ENCODE data around the gene PSMC3. TPM values are rescaled to one million over a fixed set of nuclear protein-coding genes. Genes with fewer than 3 reads are reported as not detected.

PSMC3 gene
- total and polyA plus RNA-seq, 8 donors, result 8.1 to 175 (median 131) TPM

DNA sequence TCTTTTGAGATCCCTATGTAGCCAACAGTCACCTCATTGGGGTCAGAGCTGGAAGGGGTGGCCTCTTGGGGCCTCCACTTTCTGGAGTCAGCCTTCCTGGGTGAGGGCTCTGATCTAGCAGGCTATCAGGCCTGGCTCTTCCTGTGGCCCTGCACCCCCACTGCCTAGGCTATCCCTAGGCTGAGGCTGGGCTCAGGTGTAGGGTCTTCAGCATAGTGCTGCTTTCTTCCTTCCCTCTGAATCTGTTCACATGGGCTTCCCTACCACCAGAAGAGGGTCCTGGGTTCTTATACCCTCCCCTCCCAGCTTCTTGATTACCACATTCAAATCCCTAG, 47.4 kb downstream of the PSMC3 start:
- no peak overlapping the region for H3K4me3 ChIP-seq
- peaks cover 0 to 4% (median 0%) of the 10 kb centered on the region in 4 donors for H3K36me3 ChIP-seq
- no peaks in the 10 kb centered on the region for H3K27me3 ChIP-seq
- DNase-seq, result no peak
- intact Hi-C loops (cut with DNase I; ENCODE audit: low total_unique reads), result loop anchor here (10.0 kb wide), 1 partner anchor 66 kb away; the partner anchor contains the start of gene RAPSN
- H3K9me3 ChIP-seq, result no peaks in the 10 kb centered on the region
- peak overlapping the region; percentile 9 to 87 (median 77) for H3K27ac ChIP-seq
- H3K4me1 ChIP-seq, result peaks cover 0 to 13% (median 0%) of the 10 kb centered on the region in 4 donors
- TF ChIP-seq POLR2A (IDR thresholded peaks at IDR 0.05), result no peak
- TF ChIP-seq, protein P1, sequence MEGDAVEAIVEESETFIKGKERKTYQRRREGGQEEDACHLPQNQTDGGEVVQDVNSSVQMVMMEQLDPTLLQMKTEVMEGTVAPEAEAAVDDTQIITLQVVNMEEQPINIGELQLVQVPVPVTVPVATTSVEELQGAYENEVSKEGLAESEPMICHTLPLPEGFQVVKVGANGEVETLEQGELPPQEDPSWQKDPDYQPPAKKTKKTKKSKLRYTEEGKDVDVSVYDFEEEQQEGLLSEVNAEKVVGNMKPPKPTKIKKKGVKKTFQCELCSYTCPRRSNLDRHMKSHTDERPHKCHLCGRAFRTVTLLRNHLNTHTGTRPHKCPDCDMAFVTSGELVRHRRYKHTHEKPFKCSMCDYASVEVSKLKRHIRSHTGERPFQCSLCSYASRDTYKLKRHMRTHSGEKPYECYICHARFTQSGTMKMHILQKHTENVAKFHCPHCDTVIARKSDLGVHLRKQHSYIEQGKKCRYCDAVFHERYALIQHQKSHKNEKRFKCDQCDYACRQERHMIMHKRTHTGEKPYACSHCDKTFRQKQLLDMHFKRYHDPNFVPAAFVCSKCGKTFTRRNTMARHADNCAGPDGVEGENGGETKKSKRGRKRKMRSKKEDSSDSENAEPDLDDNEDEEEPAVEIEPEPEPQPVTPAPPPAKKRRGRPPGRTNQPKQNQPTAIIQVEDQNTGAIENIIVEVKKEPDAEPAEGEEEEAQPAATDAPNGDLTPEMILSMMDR (IDR thresholded peaks at IDR 0.05), result no peak
- TF ChIP-seq POLR2AphosphoS5 (IDR thresholded peaks at IDR 0.05), result no peak
- no peak for TF ChIP-seq EP300 (IDR thresholded peaks at IDR 0.05)

- peaks cover 0 to 16% (median 0%) of the 10 kb centered on the region in 4 donors for H3K4me1 ChIP-seq
- DNase-seq, result peak; percentile 51 to 60
- H3K36me3 ChIP-seq, result peaks cover 0 to 4% (median 0%) of the 10 kb centered on the region in 4 donors
- WGBS, 5 donors, result 65 to 75% (median 71%) methylated on average over 25 to 31 of the region's 31 CpGs
- peak within 1 kb of the TSS; percentile 19 to 87 (median 77) for H3K27ac ChIP-seq
- no peaks in the 10 kb centered on the region for H3K9me3 ChIP-seq
- peak in 1 of 3 donors; percentile 40 for TF ChIP-seq POLR2AphosphoS5 (IDR thresholded peaks at IDR 0.05)
- TF ChIP-seq, protein P1 (IDR thresholded peaks at IDR 0.05), result no peak
- TF ChIP-seq EP300 (IDR thresholded peaks at IDR 0.05), result no peak
- TF ChIP-seq POLR2A (IDR thresholded peaks at IDR 0.05), result no peak
- H3K4me3 ChIP-seq, result peak within 1 kb of the TSS; percentile 14 to 41 (median 36)
- intact Hi-C loops (cut with DNase I; ENCODE audit: low total_unique reads), result loop anchor here (10.0 kb wide), 1 partner anchor 67 kb away; the partner anchor contains the start of gene RAPSN
- H3K27me3 ChIP-seq, result no peaks in the 10 kb centered on the region
These were observed 48.0 kb downstream of the PSMC3 start, which contains the start of gene SPI1 for GRCh38 chr11:47378010-47378835. Gene SPI1 (minus strand): TSS chr11:47378547. CDS start chr11:47378353, 194 bp downstream.

- TF ChIP-seq POLR2A (IDR thresholded peaks at IDR 0.05) (no peak), POLR2AphosphoS5 (IDR thresholded peaks at IDR 0.05) (no peak), EP300 (IDR thresholded peaks at IDR 0.05) (no peak)
- TF ChIP-seq, protein P1 (IDR thresholded peaks at IDR 0.05), result no peak
- Histone ChIP-seq H3K9me3 (no peaks in the 10 kb centered on the region), H3K36me3 (peaks cover 0 to 10% (median 0%) of the 10 kb centered on the region in 4 donors), H3K4me3 (peak overlapping the region; percentile 14 to 41 (median 36)), H3K27ac (peak overlapping the region; percentile 19 to 87 (median 77)), H3K4me1 (peaks cover 0 to 16% (median 0%) of the 10 kb centered on the region in 4 donors), H3K27me3 (no peaks in the 10 kb centered on the region)
- peak in 1 of 2 donors; percentile 11 for DNase-seq
- intact Hi-C loops (cut with DNase I; ENCODE audit: low total_unique reads), result loop anchor here (10.0 kb wide), 1 partner anchor 67 kb away; the partner anchor contains the start of gene RAPSN
- 66 to 76% (median 71%) methylated on average over 5 of the region's 5 CpGs for WGBS, 5 donors
These were observed 48.6 kb downstream of the PSMC3 start for GRCh38 chr11:47377571-47378009.

DNA sequence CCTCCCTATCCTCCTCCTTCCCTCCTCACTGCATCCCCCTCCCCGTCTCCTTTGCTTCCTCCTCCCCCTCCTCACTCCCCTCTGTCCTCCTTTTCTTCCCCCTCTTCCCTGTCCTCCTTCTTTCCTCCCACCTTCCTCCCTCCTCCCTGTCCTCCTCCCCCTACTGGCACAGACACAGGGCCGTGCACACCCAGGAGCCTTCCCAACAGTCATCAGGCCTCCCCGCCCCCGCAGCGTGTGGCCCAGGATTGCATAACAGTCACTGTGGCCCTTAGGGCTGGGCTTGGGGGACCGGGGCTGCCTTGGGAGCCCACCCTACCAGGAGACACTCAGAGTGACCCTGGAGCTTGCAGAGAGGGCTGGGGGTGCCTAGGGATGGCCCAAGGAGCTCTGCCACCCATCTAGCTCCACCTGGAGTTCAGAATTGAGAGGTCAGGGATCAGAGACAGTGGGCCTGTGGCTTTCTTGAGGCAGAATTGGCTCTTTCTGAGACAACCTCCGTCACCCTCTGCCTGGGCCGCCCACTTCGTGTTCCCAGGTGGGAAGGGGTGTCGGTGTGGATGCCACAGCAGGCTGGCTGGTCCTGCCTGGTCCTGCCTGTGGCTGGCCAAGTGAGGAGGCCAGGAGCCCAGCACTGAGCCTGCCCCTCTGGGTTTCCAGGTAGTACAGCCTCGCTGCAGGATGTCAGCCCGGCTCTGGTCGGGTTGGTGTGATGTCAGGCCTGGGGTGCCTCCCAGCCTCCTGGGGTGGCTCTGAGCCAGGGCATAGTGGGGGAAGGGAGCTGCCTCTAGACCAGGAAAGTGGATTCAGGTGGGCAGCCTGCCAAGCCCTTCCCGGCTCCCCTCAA, 49.5 kb downstream of the PSMC3 start:
- no peak for TF ChIP-seq POLR2A (IDR thresholded peaks at IDR 0.05)
- TF ChIP-seq, protein P1 (IDR thresholded peaks at IDR 0.05), result no peak
- peak overlapping the region; percentile 14 to 41 (median 36) for H3K4me3 ChIP-seq
- H3K9me3 ChIP-seq, result no peaks in the 10 kb centered on the region
- WGBS, 5 donors, result 52 to 67% (median 60%) methylated on average over 9 to 14 of the region's 14 CpGs
- intact Hi-C loops (cut with DNase I; ENCODE audit: low total_unique reads), result loop anchor here (10.0 kb wide), 1 partner anchor 68 kb away; the partner anchor contains the start of gene RAPSN
- peak overlapping the region in 4 of 5 donors; percentile 51 to 87 (median 81) for H3K27ac ChIP-seq
- H3K27me3 ChIP-seq, result no peaks in the 10 kb centered on the region
- H3K4me1 ChIP-seq, result peaks cover 0 to 16% (median 0%) of the 10 kb centered on the region in 4 donors
- DNase-seq, result no peak
- H3K36me3 ChIP-seq, result peaks cover 0 to 15% (median 0%) of the 10 kb centered on the region in 4 donors

All from stomach (tissue), 9 donors.